VCaP (cell line): ENCODE measurements around the gene TMC6.
A peak's percentile ranks its signal among the peaks of the same experiment; 100 is the strongest.

Experiments used
- H3K27ac ChIP-seq: fragments of 450-650 bp; 2 replicates; pipeline ENCODE4 v1.5.1; 2017
- TF ChIP-seq, protein P1 (sequence below): fragments of 450-650 bp; conservative IDR thresholded peaks from 2 replicates; pipeline ENCODE4 v1.5.1; 2017; ENCODE audit warnings: mild to moderate bottlenecking, moderate library complexity

TMC6 gene, protein sequence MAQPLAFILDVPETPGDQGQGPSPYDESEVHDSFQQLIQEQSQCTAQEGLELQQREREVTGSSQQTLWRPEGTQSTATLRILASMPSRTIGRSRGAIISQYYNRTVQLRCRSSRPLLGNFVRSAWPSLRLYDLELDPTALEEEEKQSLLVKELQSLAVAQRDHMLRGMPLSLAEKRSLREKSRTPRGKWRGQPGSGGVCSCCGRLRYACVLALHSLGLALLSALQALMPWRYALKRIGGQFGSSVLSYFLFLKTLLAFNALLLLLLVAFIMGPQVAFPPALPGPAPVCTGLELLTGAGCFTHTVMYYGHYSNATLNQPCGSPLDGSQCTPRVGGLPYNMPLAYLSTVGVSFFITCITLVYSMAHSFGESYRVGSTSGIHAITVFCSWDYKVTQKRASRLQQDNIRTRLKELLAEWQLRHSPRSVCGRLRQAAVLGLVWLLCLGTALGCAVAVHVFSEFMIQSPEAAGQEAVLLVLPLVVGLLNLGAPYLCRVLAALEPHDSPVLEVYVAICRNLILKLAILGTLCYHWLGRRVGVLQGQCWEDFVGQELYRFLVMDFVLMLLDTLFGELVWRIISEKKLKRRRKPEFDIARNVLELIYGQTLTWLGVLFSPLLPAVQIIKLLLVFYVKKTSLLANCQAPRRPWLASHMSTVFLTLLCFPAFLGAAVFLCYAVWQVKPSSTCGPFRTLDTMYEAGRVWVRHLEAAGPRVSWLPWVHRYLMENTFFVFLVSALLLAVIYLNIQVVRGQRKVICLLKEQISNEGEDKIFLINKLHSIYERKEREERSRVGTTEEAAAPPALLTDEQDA

DNA sequence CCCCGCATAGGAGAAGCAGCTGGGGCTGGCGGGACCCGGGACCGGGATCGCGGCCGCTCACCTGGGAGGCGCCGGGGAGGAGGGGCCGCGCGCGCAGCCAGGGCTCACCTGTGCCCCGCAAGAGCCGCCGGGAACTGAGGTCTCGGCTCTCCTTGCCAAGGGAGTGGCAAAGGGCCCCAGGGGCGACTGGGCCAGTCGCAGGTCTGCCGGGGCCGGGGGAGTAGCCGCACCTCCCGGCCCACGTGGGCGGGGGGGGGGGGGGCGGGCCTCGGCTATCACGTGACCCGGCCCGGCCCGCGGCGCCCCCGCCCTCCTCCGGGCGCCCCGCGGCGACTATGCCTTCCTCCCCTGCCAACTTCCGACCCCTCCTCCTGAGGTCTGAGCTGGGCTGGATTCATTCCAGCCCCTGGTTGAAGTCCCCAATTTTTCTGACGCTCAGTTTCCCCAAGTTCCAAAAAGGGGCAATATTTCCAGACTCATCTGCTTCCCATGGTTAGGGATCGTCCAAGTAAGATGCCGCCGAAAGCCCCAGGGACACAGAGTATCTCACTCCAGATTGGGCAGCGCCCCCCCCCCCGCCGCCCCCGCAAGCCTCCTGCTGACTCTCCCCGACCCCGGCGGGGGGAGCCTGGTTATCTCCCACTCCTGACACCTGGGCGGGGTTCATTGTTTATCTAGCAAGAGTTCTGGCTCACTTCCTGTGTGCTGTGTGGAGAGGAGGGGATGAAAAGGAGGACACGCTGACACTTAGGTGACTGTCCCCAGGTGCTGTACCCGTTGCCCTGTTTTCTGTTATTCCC is at the start of gene TMC6:
Gene TMC6, minus strand, starts transcription at position 205 of the 800 bp plus-strand sequence. CDS start 1,923 bp downstream, outside the sequence.
- peak within 1 kb of the TSS; percentile 93 for H3K27ac ChIP-seq
- TF ChIP-seq, protein P1, sequence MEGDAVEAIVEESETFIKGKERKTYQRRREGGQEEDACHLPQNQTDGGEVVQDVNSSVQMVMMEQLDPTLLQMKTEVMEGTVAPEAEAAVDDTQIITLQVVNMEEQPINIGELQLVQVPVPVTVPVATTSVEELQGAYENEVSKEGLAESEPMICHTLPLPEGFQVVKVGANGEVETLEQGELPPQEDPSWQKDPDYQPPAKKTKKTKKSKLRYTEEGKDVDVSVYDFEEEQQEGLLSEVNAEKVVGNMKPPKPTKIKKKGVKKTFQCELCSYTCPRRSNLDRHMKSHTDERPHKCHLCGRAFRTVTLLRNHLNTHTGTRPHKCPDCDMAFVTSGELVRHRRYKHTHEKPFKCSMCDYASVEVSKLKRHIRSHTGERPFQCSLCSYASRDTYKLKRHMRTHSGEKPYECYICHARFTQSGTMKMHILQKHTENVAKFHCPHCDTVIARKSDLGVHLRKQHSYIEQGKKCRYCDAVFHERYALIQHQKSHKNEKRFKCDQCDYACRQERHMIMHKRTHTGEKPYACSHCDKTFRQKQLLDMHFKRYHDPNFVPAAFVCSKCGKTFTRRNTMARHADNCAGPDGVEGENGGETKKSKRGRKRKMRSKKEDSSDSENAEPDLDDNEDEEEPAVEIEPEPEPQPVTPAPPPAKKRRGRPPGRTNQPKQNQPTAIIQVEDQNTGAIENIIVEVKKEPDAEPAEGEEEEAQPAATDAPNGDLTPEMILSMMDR: no peak

DNA sequence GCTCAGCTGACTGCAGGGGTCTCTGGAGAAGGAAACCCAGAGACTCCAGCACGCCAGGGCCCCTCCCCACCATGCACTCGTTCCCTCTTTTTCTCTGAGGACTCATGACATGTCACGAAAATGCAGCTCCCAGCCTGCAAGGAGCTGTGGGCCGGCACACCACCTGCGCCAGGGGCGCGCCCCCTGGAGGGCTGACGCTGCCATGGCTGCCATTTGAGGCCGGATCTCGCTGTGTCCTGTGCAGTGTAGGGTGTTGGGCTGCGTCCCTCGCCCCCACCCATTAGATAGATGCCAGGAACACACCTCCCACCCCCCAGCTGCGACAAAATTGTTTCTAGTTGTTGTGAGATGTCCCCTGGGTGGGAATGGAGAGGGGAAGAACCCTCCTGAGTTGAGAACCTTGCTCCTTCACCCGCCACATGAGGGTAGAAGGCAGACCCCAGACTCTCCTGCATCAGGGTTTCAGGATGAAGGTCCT is 48.0 kb upstream of the TMC6 start:
- H3K27ac ChIP-seq: peak overlapping the region; percentile 96
- TF ChIP-seq, protein P1: peak; percentile 81

DNA sequence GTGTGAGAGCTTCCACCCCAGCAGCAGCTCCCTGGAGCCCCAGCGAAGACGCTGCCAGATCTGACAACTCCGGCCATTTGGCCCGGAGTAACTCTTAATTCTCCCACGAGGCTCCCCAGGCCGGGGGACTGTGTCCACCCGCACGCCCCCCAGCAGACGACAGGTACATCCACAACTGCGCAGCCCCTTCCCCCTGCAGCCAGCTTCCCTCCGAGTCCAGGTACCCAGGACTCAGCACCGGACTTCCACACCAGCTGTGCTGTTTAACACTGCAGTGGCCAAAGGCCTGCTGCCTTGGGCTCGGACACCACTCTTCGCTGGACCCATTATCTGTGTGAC is 47.1 kb upstream of the TMC6 start:
- TF ChIP-seq, protein P1: no peak
- H3K27ac ChIP-seq: peak overlapping the region; percentile 96

DNA sequence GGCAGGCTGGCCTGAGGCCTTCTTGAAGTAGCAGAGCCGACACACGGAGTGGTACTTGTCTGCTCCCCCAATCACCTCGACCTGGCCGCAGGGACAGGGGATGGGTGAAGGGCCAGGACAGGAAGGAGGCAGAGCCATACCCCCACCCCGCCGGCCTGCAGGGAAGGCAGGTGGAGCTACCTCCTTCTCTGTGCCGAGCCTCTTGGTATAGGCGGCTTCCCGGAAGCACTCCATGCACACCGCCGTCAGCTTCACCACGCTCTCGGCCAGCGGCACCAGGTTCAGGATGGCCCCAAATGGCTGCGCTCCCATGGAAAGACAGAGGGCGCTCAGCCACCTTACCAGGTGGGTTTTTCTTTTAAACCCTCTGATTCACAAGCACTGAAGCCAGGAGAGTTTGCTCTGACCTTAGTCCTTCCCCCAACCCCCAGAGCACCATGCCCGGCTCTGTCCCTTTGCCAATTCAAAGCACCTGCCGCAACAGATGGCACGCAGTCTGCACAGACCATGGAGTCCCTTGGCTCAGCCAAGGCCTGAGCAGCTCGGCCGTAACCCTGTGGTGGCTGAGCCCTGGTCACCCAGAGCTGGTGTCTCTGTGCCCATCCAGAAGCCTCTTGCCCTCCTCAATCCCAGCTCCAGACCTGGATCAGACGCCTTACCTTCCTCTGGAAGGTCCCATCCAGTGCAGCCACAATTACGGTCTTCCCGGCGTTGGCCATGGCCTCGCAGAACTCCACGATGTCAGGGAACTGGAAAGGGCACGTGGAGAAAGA is 46.5 kb upstream of the TMC6 start:
- TF ChIP-seq, protein P1: peak; percentile 67
- H3K27ac ChIP-seq: peak overlapping the region; percentile 96

DNA sequence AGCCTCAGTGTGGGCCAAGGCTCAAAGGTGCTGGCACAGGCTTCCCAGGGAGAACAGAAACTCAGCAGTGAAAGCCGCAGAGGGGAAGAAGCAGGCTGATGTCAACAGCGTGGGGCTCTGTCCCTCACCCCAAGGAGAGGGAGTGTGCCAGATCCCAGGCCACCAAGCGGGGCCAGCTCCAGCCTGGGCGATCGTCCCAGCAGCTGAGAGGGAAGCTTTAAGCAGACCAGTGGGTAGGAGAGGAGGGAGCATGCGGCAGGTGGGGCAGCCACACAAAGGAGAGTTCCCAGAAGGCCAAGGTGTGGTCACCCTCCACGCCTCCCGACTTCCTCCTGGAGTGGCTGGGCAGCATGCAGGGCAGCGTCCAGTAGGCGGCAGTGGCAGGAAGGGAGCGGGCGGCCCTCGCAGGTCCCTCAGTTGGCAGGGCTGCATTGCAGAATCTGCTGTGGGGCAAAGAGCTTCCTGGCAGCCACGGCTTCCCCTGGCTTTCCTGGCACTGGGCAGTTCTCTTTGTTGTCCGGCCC is 45.9 kb upstream of the TMC6 start:
- H3K27ac ChIP-seq: peak overlapping the region; percentile 96

DNA sequence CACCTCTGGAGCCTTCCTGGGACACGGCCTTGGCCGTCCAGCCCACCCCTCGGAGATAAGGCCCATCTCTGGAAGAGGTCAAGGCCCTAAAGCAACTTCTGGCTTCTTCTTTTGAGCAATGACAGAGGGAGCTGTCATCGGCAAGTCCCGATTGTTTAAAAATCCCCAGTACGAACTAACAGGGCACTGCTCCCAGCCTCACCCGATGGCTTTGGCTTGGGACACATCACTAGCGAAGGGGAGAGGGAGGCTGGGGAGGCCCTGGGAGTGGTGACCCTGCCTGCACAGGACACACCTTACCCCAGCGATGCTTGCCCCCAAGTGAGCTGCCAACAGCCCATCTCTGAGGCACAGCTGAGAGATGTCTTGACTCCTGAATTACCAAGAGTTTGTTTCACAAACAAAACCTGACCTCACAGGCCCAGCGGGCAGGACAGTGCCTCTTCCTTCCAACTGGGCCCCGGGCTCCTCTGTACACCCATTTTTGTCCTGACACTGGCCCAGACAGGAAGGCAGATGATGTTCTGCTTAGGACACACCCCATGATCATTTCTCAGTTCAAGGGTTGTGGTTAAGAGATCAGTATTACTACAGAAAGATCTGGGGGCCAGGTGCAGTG is 44.7 kb upstream of the TMC6 start:
- TF ChIP-seq, protein P1: no peak
- peak overlapping the region; percentile 96 for H3K27ac ChIP-seq

More for the DNA sequence above, 45.9 kb upstream of the TMC6 start:
- TF ChIP-seq, protein P1: peak; percentile 84
